ENCODE measurements around the gene COL18A1.

DNA sequence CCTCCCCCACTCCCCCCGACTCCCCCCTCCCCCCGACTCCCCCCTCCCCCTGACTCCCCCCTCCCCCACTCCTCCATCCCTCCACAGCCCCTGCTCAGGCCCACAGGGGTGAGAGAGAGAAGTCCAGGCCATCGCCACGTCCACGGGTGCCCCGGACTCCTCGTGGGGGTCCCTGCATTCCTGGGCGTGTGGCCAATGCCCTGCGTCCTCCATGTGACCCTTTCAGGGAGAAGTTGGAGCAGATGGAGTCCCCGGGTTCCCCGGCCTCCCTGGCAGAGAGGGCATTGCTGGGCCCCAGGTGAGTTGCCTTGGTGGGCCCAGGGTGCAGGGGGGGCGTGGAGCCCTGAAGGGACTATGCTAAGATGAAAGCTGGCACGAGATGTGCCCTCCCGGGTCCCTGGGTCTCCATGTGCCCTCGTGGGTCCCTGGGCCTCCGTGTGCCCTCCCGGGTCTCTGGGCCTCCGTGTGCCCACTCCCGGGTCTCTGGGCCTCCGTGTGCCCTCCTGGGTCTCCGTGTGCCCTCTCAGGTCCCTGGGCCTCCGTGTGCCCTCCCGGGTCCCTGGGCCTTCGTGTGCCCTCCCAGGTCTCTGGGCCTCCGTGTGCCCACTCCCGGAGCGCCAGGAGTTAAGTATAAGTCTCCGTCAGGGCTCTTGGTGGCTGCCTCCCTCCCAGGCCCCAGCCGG is 85.2 kb downstream of the COL18A1 start:
- TF ChIP-seq, protein P1, sequence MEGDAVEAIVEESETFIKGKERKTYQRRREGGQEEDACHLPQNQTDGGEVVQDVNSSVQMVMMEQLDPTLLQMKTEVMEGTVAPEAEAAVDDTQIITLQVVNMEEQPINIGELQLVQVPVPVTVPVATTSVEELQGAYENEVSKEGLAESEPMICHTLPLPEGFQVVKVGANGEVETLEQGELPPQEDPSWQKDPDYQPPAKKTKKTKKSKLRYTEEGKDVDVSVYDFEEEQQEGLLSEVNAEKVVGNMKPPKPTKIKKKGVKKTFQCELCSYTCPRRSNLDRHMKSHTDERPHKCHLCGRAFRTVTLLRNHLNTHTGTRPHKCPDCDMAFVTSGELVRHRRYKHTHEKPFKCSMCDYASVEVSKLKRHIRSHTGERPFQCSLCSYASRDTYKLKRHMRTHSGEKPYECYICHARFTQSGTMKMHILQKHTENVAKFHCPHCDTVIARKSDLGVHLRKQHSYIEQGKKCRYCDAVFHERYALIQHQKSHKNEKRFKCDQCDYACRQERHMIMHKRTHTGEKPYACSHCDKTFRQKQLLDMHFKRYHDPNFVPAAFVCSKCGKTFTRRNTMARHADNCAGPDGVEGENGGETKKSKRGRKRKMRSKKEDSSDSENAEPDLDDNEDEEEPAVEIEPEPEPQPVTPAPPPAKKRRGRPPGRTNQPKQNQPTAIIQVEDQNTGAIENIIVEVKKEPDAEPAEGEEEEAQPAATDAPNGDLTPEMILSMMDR (conservative IDR thresholded peaks at IDR 0.05) = no peak
- TF ChIP-seq ZFX (IDR thresholded peaks at IDR 0.05) = no peak
